DND-41 (cell line): ENCODE results near the gene ZFP36.
"Not testable (repeated sequence)": the region's sequence is repeated elsewhere in the genome, so short reads cannot be mapped to it uniquely, and the experiment has no call there.

Source experiments
- ATAC-seq: fragments of 200-7000 bp; cut with Tn5 transposase; 3 replicates; pipeline ENCODE4 v1.9.1; 2021; ENCODE audit warnings: low read depth; ENCODE audit not compliant: insufficient read depth
- DNase-seq: peaks from one replicate; pipeline ENCODE4 v3.0.0-alpha.2; 2020
- H2AFZ ChIP-seq: 2 replicates; pipeline ENCODE4 v1.6.0; 2012; ENCODE audit warnings: low read depth, low read length
- H3K27ac ChIP-seq: 2 replicates; pipeline ENCODE4 v1.5.1; 2012; ENCODE audit warnings: low read length, inconsistent platforms
- H3K27me3 ChIP-seq: fragments of 200-600 bp; sonication (generic); 2 replicates; pipeline ENCODE4 v1.6.0; 2012; ENCODE audit warnings: low read length, mild to moderate bottlenecking, inconsistent platforms; ENCODE audit not compliant: insufficient read depth, poor library complexity
- H3K36me3 ChIP-seq: 2 replicates; pipeline ENCODE4 v1.5.1; 2012; ENCODE audit warnings: low read length, inconsistent platforms; ENCODE audit not compliant: insufficient read depth
- H3K4me1 ChIP-seq: 2 replicates; pipeline ENCODE4 v1.5.1; 2012; ENCODE audit warnings: mild to moderate bottlenecking, low read length; ENCODE audit not compliant: insufficient read depth
- H3K4me2 ChIP-seq: 2 replicates; pipeline ENCODE4 v1.6.0; 2012; ENCODE audit warnings: mild to moderate bottlenecking, moderate library complexity, low read length, inconsistent platforms; ENCODE audit not compliant: insufficient read depth
- H3K4me3 ChIP-seq, 2 experiments: fragments of 200-600 bp in 1 of 2; shearing (Covaris generic) in 1 of 2; 2 replicates each; pipeline ENCODE4 v1.5.1; 2012 to 2016; ENCODE audit warnings: inconsistent platforms in 2 of 2, low read length in 2 of 2, mild to moderate bottlenecking in 2 of 2, low read depth in 1 of 2, moderate library complexity in 1 of 2
- H3K79me2 ChIP-seq: 2 replicates; pipeline ENCODE4 v1.6.0; 2012; ENCODE audit warnings: low read length, inconsistent platforms; ENCODE audit not compliant: insufficient read depth
- H3K9ac ChIP-seq: 2 replicates; pipeline ENCODE4 v1.6.0; 2012; ENCODE audit warnings: low read depth, mild to moderate bottlenecking, inconsistent platforms, low read length, moderate library complexity
- H3K9me3 ChIP-seq: 2 replicates; pipeline ENCODE4 v1.5.1; 2012; ENCODE audit warnings: low read length, moderate library complexity, mild to moderate bottlenecking, inconsistent platforms; ENCODE audit not compliant: insufficient read depth, severe bottlenecking
- H4K20me1 ChIP-seq: 2 replicates; pipeline ENCODE4 v1.6.0; 2012; ENCODE audit warnings: low read length; ENCODE audit not compliant: insufficient read depth
- EZH2 ChIP-seq: IDR thresholded peaks from 3 replicates; pipeline ENCODE4 v1.6.1; 2012; ENCODE audit warnings: borderline replicate concordance, low read depth, mild to moderate bottlenecking, moderate library complexity, low read length, inconsistent platforms; ENCODE audit not compliant: severe bottlenecking
- TF ChIP-seq, protein P1 (sequence below): IDR thresholded peaks from 2 replicates; pipeline ENCODE4 v1.5.1; 2012; ENCODE audit warnings: borderline replicate concordance, low read length, moderate library complexity, mild to moderate bottlenecking; ENCODE audit not compliant: poor library complexity, severe bottlenecking; ENCODE audit errors: extremely low read depth

The ZFP36 gene

GRCh38 chr19:39372941-39373340 is 33.7 kb upstream of the ZFP36 start:
- Histone ChIP-seq H3K4me3 (no peak overlapping the region), H3K4me2 (no peak overlapping the region), H4K20me1 (peaks cover 4% of the 10 kb centered on the region), H3K9me3 (no peaks in the 10 kb centered on the region), H3K79me2 (no peaks in the 10 kb centered on the region), H2AFZ (no peak overlapping the region), H3K27me3 (no peaks in the 10 kb centered on the region), H3K36me3 (peaks cover 90% of the 10 kb centered on the region), H3K4me1 (no peaks in the 10 kb centered on the region), H3K27ac (no peak overlapping the region), H3K9ac (no peak overlapping the region)
- no peak for TF ChIP-seq EZH2
- TF ChIP-seq, protein P1, sequence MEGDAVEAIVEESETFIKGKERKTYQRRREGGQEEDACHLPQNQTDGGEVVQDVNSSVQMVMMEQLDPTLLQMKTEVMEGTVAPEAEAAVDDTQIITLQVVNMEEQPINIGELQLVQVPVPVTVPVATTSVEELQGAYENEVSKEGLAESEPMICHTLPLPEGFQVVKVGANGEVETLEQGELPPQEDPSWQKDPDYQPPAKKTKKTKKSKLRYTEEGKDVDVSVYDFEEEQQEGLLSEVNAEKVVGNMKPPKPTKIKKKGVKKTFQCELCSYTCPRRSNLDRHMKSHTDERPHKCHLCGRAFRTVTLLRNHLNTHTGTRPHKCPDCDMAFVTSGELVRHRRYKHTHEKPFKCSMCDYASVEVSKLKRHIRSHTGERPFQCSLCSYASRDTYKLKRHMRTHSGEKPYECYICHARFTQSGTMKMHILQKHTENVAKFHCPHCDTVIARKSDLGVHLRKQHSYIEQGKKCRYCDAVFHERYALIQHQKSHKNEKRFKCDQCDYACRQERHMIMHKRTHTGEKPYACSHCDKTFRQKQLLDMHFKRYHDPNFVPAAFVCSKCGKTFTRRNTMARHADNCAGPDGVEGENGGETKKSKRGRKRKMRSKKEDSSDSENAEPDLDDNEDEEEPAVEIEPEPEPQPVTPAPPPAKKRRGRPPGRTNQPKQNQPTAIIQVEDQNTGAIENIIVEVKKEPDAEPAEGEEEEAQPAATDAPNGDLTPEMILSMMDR, result no peak
- ATAC-seq (no peak), DNase-seq (no peak)

DNA sequence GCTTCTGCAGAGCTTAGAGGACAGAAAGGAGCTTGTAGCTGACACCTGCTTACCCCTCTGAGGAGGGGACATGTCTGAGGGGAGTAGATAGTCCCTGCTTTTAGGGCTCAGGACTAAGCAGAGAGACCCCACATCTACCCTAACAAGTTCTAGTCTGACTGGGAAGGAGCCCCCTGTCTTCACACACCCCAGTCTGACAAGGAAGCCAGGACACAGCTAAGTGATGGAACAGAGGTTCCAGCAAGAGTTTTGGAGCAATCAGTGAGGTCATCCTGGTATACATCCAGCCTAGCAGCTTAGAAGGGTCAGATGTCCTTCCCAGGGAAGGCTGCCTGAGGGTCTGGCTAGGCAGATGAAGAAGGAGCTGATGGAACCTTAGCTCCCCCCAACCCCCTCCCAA is 30.7 kb upstream of the ZFP36 start:
- TF ChIP-seq EZH2, result no peak
- TF ChIP-seq, protein P1, result no peak
- H3K4me3 ChIP-seq, result no peak overlapping the region
- ATAC-seq (no peak), DNase-seq (no peak)
- H3K9ac ChIP-seq, result no peak overlapping the region
- no peaks in the 10 kb centered on the region for H3K27me3 ChIP-seq
- no peak overlapping the region for H3K27ac ChIP-seq
- H3K36me3 ChIP-seq, result peaks cover 90% of the 10 kb centered on the region
- peaks cover 4% of the 10 kb centered on the region; the same call in 1 of the 2 replicates for H4K20me1 ChIP-seq
- no peaks in the 10 kb centered on the region for H3K79me2 ChIP-seq
- no peak overlapping the region for H3K4me2 ChIP-seq
- no peak overlapping the region for H2AFZ ChIP-seq
- no peaks in the 10 kb centered on the region for H3K4me1 ChIP-seq
- H3K9me3 ChIP-seq, result no peaks in the 10 kb centered on the region

- DNase-seq, result no peak
- Histone ChIP-seq H3K4me2 (no peak overlapping the region), H3K4me3 (no peak overlapping the region), H4K20me1 (peaks cover 4% of the 10 kb centered on the region; the same call in 1 of the 2 replicates), H3K27me3 (no peaks in the 10 kb centered on the region), H3K9ac (no peak overlapping the region), H3K9me3 (no peaks in the 10 kb centered on the region), H3K4me1 (no peaks in the 10 kb centered on the region), H2AFZ (no peak overlapping the region), H3K36me3 (peaks cover 94% of the 10 kb centered on the region), H3K27ac (no peak overlapping the region), H3K79me2 (no peaks in the 10 kb centered on the region)
- no peak for ATAC-seq
- no peak for TF ChIP-seq EZH2
- TF ChIP-seq, protein P1, result no peak
These were observed 29.0 kb upstream of the ZFP36 start for GRCh38 chr19:39377373-39378362.

DNA sequence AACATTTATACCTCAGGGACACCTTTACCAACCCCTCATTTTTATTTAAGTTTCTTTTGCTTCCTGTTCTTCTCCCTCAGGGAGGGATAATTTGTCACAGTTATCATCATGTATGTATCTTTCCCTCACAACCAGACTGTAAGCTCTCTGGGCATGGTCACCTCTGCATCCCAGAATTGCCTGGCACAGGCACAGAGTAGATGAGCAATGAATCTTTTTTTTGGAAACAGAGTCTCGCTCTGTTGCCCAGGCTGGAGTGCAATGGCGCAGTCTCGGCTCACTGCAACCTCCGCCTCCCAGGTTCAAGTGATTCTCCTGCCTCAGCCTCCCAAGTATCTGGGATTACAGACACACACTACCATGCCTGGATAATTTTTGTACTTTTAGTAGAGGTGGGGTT is 27.3 kb upstream of the ZFP36 start:
- not testable (repeated sequence) for H3K9me3 ChIP-seq, H3K9ac ChIP-seq, H3K4me3 ChIP-seq, DNase-seq, H3K27ac ChIP-seq, H4K20me1 ChIP-seq, ATAC-seq, H2AFZ ChIP-seq, H3K4me1 ChIP-seq, H3K27me3 ChIP-seq, H3K4me2 ChIP-seq, H3K79me2 ChIP-seq
- H3K36me3 ChIP-seq, result peaks cover 96% of the 10 kb centered on the region
